ENCODE measurements around the gene ADAM30.

DNA sequence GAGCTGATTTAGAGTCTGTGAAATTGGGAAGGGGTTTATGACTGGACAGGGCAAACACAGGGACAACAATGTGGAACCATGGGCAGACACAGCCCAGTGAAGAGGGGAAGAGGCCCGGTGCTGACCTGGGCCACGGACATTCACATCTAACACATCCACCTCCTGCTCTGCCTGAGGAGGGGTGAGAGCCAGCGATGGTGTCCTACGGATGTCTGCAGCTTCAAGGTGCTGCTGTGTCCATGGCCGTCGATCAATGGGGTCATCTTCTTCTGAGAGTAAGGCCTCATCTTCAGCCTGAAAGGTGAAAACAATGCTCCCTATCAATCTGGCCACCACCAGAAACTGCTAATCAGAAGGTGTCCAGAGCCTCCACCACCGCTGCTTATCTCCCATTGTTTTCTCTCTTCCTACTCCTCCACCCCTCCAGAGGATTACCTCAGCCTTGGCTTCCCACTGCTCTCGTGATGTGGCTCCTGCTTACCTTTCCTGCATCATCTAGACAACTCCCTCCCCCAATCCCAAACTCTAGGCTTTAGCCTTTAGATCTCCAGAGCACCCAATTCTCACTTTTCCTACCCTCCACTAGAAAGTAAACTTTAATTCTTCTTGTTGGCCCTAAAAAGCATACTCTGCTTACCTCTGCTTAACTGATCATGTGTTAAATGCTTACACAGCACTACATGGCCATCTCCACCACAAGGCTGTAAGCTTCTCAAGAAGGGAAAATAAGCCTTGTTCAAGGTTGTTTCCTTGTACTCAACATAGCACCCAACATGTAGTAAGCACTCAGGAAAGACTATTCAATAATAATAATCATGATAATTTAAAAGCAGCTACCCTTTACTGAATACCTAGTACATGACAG lies 24.0 kb upstream of the ADAM30 start:
- TF ChIP-seq, protein P1, sequence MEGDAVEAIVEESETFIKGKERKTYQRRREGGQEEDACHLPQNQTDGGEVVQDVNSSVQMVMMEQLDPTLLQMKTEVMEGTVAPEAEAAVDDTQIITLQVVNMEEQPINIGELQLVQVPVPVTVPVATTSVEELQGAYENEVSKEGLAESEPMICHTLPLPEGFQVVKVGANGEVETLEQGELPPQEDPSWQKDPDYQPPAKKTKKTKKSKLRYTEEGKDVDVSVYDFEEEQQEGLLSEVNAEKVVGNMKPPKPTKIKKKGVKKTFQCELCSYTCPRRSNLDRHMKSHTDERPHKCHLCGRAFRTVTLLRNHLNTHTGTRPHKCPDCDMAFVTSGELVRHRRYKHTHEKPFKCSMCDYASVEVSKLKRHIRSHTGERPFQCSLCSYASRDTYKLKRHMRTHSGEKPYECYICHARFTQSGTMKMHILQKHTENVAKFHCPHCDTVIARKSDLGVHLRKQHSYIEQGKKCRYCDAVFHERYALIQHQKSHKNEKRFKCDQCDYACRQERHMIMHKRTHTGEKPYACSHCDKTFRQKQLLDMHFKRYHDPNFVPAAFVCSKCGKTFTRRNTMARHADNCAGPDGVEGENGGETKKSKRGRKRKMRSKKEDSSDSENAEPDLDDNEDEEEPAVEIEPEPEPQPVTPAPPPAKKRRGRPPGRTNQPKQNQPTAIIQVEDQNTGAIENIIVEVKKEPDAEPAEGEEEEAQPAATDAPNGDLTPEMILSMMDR (conservative IDR thresholded peaks at IDR 0.05 in 1 of 2, IDR thresholded peaks at IDR 0.05 in 1 of 2; ENCODE audit: low read depth in 1 of 2, low read length in 2 of 2): no peak
- TF ChIP-seq EZH2 (IDR thresholded peaks at IDR 0.05; ENCODE audit: low read length, missing control alignments): no peak
